HEK293T (cell line): ENCODE results near the gene NLRP9.

Source experiments
- CTCF ChIA-PET: fragments of 350-600 bp; formaldehyde crosslinking; extraction: SDS; loops from one replicate; lab custom pipeline; 2021; ENCODE audit warnings: antibody characterized with exemption, inconsistent platforms; lab: Yijun Ruan, JAX
- POLR2A ChIA-PET: fragments of 350-600 bp; formaldehyde crosslinking; extraction: SDS; loops from one replicate; lab custom pipeline; 2020; ENCODE audit warnings: antibody characterized with exemption, inconsistent platforms; lab: Yijun Ruan, JAX
- DNase-seq: peaks from one replicate; pipeline ENCODE4 v3.0.0; 2012; ENCODE audit warnings: mixed read lengths; ENCODE audit errors: extremely low spot score
- ARNT ChIP-seq: fragments of 450-650 bp; IDR thresholded peaks from 2 replicates; pipeline ENCODE4 v1.6.1; 2017; ENCODE audit warnings: mild to moderate bottlenecking
- BHLHE40 ChIP-seq: fragments of 450-650 bp; IDR thresholded peaks from 2 replicates; pipeline ENCODE4 v1.6.1; 2016; ENCODE audit warnings: mild to moderate bottlenecking, moderate library complexity, borderline replicate concordance
- CTBP1 ChIP-seq: fragments of 450-650 bp; IDR thresholded peaks from 2 replicates; pipeline ENCODE4 v1.6.1; 2016; ENCODE audit warnings: borderline replicate concordance
- ELF4 ChIP-seq: fragments of 450-650 bp; IDR thresholded peaks from 2 replicates; pipeline ENCODE4 v1.6.1; 2017; ENCODE audit warnings: antibody characterized with exemption
- FOXA1 ChIP-seq: fragments of 450-650 bp; IDR thresholded peaks from 2 replicates; pipeline ENCODE4 v1.6.1; 2016; ENCODE audit warnings: mild to moderate bottlenecking
- FOXK2 ChIP-seq: fragments of 450-650 bp; IDR thresholded peaks from 2 replicates; pipeline ENCODE4 v1.6.1; 2016; ENCODE audit warnings: mild to moderate bottlenecking
- FOXM1 ChIP-seq: fragments of 450-650 bp; IDR thresholded peaks from 2 replicates; pipeline ENCODE4 v1.6.1; 2017; ENCODE audit warnings: mild to moderate bottlenecking, borderline replicate concordance
- HDGF ChIP-seq: fragments of 450-650 bp; IDR thresholded peaks from 2 replicates; pipeline ENCODE4 v1.6.1; 2017; ENCODE audit warnings: antibody characterized with exemption, borderline replicate concordance
- L3MBTL2 ChIP-seq: fragments of 450-650 bp; conservative IDR thresholded peaks from 2 replicates; pipeline ENCODE4 v1.6.1; 2016; ENCODE audit warnings: mild to moderate bottlenecking
- LEF1 ChIP-seq: fragments of 450-650 bp; IDR thresholded peaks from 2 replicates; pipeline ENCODE4 v1.6.1; 2017; ENCODE audit warnings: mild to moderate bottlenecking, borderline replicate concordance
- NFRKB ChIP-seq: fragments of 450-650 bp; IDR thresholded peaks from 2 replicates; pipeline ENCODE4 v1.6.1; 2016; ENCODE audit warnings: mild to moderate bottlenecking, moderate library complexity
- SP1 ChIP-seq: fragments of 450-650 bp; IDR thresholded peaks from 2 replicates; pipeline ENCODE4 v1.6.1; 2017
- SUZ12 ChIP-seq: fragments of 450-650 bp; IDR thresholded peaks from 2 replicates; pipeline ENCODE4 v1.6.1; 2016; ENCODE audit warnings: mild to moderate bottlenecking
- TARDBP ChIP-seq: fragments of 450-650 bp; IDR thresholded peaks from 2 replicates; pipeline ENCODE4 v1.6.1; 2016
- ZNF384 ChIP-seq: fragments of 450-650 bp; IDR thresholded peaks from 2 replicates; pipeline ENCODE4 v1.6.1; 2016
- TF ChIP-seq, protein P1 (sequence below): fragments of 450-650 bp; IDR thresholded peaks from 2 replicates; pipeline ENCODE4 v1.6.1; 2016

The NLRP9 gene

DNA sequence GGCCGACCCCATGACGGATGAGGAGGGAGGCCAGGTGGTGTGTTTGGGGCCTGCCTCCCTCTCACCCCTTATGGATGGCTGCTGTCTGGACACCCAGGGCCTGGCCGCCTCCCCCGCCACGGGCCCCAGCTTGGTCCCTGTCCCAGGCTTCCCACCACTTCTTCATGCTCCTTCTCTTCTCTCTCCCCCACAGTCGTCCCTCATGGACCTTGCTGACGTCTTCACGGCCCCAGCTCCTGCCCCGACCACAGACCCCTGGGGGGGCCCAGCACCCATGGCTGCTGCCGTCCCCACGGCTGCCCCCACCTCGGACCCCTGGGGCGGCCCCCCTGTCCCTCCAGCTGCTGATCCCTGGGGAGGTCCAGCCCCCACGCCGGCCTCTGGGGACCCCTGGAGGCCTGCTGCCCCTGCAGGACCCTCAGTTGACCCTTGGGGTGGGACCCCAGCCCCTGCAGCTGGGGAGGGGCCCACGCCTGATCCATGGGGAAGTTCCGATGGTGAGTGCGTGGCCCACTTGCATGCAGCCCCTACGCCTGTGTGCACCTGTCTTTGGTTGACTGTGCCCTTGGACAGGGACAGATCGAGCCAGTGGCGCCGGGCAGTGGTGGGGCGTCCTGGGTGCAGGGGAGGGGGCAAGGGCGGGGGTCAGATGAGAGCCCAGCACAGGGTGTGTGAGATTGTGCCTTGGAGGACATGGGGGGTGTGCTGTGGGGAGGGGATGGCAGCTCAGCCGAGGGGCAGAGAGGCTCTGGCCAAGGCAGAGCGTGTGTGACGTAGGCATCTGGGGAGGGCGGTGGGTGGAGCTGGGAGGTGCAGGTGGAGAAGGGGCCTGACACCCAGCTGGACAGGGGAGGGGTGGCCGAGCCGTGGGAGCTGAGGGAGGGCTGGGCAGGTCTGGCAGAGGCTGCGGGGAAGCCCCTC is 46.4 kb downstream of the NLRP9 start:
- DNase-seq = no peak
- ChIA-PET POLR2A (no interaction called here), CTCF (no interaction called here)
- TF ChIP-seq FOXM1 = no peak
- TF ChIP-seq NFRKB = no peak
- no peak for TF ChIP-seq ELF4
- TF ChIP-seq, protein P1, sequence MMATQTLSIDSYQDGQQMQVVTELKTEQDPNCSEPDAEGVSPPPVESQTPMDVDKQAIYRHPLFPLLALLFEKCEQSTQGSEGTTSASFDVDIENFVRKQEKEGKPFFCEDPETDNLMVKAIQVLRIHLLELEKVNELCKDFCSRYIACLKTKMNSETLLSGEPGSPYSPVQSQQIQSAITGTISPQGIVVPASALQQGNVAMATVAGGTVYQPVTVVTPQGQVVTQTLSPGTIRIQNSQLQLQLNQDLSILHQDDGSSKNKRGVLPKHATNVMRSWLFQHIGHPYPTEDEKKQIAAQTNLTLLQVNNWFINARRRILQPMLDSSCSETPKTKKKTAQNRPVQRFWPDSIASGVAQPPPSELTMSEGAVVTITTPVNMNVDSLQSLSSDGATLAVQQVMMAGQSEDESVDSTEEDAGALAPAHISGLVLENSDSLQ = no peak
- TF ChIP-seq ARNT = no peak
- no peak for TF ChIP-seq SUZ12

DNA sequence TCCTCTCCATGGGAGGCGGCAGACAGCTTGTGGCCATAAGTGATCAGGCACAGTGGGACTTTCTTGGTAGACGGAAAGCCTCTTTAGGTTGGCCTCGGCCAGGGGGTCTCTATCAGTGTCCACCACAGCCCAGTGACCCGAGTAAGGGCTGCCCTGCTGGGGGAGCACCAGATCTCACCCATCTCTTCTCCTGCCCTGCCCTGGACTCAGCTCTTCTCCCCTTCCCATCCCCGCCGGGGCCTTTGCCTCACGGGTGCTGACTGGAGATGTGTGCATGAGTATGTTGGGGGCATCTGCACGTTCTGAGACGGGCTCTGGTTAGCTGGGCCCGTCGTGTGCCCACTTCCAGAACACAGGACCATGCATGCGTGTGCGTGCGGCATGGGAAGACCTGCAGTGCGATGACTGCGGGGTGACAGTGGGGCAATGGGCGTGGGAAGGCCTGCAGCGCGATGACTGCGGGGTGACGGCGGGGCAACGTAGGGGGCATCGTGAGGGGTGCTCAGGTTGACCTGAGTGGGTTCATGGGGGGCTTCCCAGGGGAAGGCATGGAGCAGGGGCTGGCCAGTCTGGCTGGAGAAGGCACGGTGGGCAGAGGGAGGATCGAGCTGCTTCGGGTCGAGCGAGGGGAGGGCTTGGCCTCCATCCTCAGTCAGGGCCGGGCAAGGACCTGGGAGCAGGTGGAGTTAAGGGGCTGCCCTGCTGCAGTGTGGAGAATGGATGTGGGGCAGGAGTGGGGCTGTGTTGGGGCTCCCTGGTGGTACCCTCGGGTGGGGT is 47.2 kb downstream of the NLRP9 start:
- CTCF ChIA-PET = interaction anchor here (0.8 kb wide), 1 partner anchor 35 kb away, joined by 3 read pairs; no protein-coding TSS in a partner anchor
- no peak for DNase-seq
- POLR2A ChIA-PET = no interaction called here
- TF ChIP-seq LEF1 (no peak), FOXA1 (no peak), FOXM1 (no peak), FOXK2 (no peak), L3MBTL2 (no peak), ARNT (no peak), ELF4 (no peak), TARDBP (no peak), HDGF (no peak), BHLHE40 (no peak), SP1 (no peak), ZNF384 (no peak), SUZ12 (no peak), CTBP1 (no peak), NFRKB (no peak)
- TF ChIP-seq, protein P1 = no peak

DNA sequence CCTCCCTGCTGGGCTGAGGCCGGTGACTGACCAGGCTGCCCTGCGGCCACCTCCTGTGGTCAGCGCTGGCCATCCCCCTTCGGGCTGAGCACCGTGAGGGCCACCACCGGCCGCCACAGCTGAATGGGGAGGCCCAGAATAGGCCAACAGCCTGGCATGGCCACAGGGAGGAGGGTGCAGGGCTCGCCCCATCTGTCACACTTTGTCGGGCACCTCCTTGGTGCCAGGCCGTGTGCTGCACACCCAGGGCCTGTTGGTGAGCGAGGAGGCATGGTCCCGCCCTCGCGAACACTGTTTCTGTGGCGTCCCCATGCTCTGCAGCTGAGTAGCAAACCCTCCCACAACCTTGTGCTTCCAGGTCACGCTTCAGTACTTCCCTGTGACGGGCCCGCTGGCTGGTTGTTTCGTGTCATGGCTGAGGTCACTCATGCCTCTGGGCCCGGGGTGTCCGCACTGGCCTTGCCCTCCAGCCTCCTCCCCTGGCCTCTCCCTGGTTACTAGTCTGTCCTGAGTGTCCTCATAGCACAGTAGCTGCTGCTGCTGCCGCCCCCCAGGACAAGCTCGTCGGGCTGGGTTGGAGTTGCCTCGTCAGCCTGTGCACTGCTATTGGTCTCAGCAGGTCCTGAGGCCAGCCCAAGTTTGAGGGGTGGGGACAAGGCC is 48.0 kb downstream of the NLRP9 start:
- CTCF ChIA-PET = interaction anchor here (0.8 kb wide), 1 partner anchor 34 kb away, joined by 3 read pairs; no protein-coding TSS in a partner anchor

GRCh38 chr19:55689411-55690108 is 48.6 kb downstream of the NLRP9 start:
- no peak for DNase-seq
- CTCF ChIA-PET = no interaction called here
- POLR2A ChIA-PET = no interaction called here
- TF ChIP-seq BHLHE40 (no peak), SP1 (no peak), ZNF384 (no peak), L3MBTL2 (no peak), ELF4 (no peak), CTBP1 (no peak), FOXK2 (no peak), HDGF (no peak), SUZ12 (no peak), ARNT (no peak), NFRKB (no peak), FOXA1 (no peak), LEF1 (no peak), TARDBP (no peak), FOXM1 (no peak)

More for the DNA sequence above, 48.0 kb downstream of the NLRP9 start:
- POLR2A ChIA-PET = no interaction called here
- no peak for DNase-seq
- no peak for TF ChIP-seq ELF4
- no peak for TF ChIP-seq SP1
- TF ChIP-seq HDGF = no peak

DNA sequence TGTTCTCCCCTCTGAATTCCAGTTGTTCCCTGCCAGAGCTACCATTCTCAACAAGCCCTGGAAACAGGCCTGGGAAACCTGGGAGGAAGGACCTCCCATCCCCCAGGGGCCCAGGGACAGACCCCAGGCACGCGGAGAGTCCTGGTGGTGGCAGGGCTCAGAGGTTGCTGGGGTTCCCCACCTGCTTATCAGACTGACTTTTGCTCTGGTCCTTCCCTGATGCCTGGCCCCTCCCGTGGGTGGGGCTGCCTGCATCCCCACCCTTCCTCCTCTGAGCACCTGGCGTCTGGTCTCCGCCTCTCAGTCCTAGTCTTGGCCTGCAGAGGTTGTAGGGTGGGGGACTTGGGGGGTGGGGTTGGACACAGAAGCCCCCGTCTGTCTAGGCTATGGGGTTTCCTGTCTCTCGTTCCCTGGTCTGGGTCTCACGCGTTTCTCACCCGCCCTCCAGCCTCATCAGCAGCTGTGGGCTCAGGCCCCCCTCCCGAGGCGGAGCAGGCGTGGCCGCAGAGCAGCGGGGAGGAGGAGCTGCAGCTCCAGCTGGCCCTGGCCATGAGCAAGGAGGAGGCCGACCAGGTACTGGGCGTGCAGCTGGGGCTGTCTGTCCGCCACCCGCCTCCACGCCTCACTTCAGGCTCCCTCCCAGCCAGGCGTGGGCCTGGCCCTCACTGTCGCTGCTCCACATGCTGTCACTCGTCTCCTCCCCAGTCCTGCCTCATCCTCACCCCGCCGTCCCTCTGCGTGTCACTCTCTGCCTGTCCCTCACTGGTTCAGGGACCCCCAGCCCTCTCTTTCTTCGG is 49.6 kb downstream of the NLRP9 start:
- CTCF ChIA-PET = no interaction called here
- no peak for DNase-seq
- TF ChIP-seq, protein P1 = no peak
- TF ChIP-seq ZNF384 (no peak), HDGF (no peak), SUZ12 (no peak), SP1 (no peak), NFRKB (no peak), ELF4 (no peak), FOXA1 (no peak)
- POLR2A ChIA-PET = no interaction called here
